ENCODE data around the gene MPHOSPH6. TPM values are rescaled to one million over a fixed set of nuclear protein-coding genes. Genes with fewer than 3 reads are reported as not detected.

Gene MPHOSPH6
- total RNA-seq, 6 experiments from 2014 or later = 5.0 to 22.1 (median 9.4) TPM

DNA sequence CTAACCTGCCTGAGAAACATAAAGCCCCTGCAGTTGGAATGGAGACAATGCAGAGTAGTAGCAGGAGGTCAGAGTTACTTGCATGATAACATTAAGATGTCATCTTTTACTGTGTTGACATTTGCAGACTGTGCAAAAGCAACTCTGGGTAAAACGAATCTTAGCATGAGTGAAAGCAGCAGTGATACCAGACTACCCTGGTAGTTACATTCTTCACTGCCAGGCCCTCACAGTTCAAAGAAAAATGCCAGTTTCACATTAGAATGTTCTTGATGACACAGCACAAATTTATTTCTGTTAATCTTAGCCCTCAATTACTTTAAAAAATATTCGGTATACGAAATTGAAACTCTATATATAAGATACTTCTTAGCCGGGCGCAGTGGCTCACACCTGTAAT, 12.2 kb downstream of the MPHOSPH6 start:
- no peak for TF ChIP-seq CTCF (IDR thresholded peaks at IDR 0.05)
- TF ChIP-seq POLR2A (IDR thresholded peaks at IDR 0.05) = no peak
- no peak overlapping the region for H3K27ac ChIP-seq
- no peak overlapping the region for H3K4me3 ChIP-seq
- H3K36me3 ChIP-seq = peaks cover 0 to 16% (median 5%) of the 10 kb centered on the region in 4 donors
- no peaks in the 10 kb centered on the region for H3K9me3 ChIP-seq
- intact Hi-C loops (cut with DNase I) = no loop called here
- DNase-seq (no peak), ATAC-seq (no peak)
- peaks cover 0 to 5% (median 0%) of the 10 kb centered on the region in 4 donors for H3K4me1 ChIP-seq
- 65% methylated on average over 5 of the region's 5 CpGs for WGBS (ENCODE audit: insufficient coverage, low coverage, low lambda C conversion rate, missing lambda C conversion rate)
- no peaks in the 10 kb centered on the region for H3K27me3 ChIP-seq

- no peak for DNase-seq
- Histone ChIP-seq H3K4me1 (peaks cover 0 to 5% (median 0%) of the 10 kb centered on the region in 4 donors), H3K9me3 (no peaks in the 10 kb centered on the region), H3K27ac (no peak overlapping the region), H3K4me3 (no peak overlapping the region), H3K27me3 (no peaks in the 10 kb centered on the region), H3K36me3 (peaks cover 0 to 12% (median 3%) of the 10 kb centered on the region in 4 donors)
- intact Hi-C loops (cut with DNase I) = no loop called here
- ATAC-seq = no peak
- TF ChIP-seq CTCF (IDR thresholded peaks at IDR 0.05) (no peak), POLR2A (IDR thresholded peaks at IDR 0.05) (no peak)
- WGBS (ENCODE audit: insufficient coverage, low coverage, low lambda C conversion rate, missing lambda C conversion rate) = 54% methylated on average over 2 of the region's 2 CpGs
These were observed 12.6 kb downstream of the MPHOSPH6 start for GRCh38 chr16:82157534-82157812.

DNA sequence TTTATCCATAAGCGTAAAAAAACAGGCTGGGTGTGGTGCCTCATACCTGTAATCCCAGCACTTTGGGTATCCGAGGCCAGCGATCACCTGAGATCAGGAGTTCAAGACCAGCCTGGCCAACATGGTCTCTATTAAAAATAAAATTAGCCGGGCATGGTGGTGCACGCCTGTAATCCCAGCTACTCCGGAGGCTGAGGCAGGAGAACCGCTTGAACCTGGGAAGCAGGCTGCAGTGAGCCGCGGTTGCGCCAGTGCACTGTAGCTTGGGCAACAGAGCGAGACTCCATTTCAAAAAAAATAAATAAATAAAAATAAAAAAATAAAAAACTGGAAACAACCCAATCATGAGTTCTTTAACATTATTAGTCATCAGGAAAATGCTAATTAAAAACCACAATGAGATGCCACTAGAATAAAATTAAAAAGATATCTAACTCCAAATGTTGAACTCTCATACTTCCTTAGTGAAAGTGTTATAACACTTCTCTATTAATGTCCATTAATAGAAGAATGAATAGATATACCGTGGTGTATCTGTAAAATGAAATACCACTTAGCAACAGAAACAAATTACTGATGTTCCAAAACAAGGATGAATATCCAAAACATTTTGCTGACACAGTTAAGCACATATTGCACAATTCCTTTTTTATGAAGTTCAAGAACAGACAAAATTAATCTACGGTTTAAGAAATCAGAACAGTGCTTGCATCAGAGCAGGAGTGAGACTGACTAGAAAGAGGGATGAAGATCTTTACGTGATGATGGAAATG, 13.1 kb downstream of the MPHOSPH6 start:
- Histone ChIP-seq H3K4me3 (no peak overlapping the region), H3K9me3 (no peaks in the 10 kb centered on the region), H3K27me3 (no peaks in the 10 kb centered on the region), H3K27ac (no peak overlapping the region), H3K36me3 (peaks cover 0 to 8% (median 1%) of the 10 kb centered on the region in 4 donors), H3K4me1 (peaks cover 0 to 5% (median 0%) of the 10 kb centered on the region in 4 donors)
- TF ChIP-seq CTCF (IDR thresholded peaks at IDR 0.05) = no peak
- TF ChIP-seq POLR2A (IDR thresholded peaks at IDR 0.05) = no peak
- WGBS (ENCODE audit: insufficient coverage, low coverage, low lambda C conversion rate, missing lambda C conversion rate) = 79% methylated on average over 14 of the region's 14 CpGs
- intact Hi-C loops (cut with DNase I) = no loop called here
- DNase-seq (no peak), ATAC-seq (peak in 1 of 4 donors; percentile 33)

GRCh38 chr16:82152641-82153112, 17.3 kb downstream of the MPHOSPH6 start:
- Histone ChIP-seq H3K36me3 (peaks cover 0 to 12% (median 3%) of the 10 kb centered on the region in 4 donors), H3K4me3 (no peak overlapping the region), H3K27ac (no peak overlapping the region), H3K4me1 (peaks cover 0 to 5% (median 0%) of the 10 kb centered on the region in 4 donors), H3K9me3 (no peaks in the 10 kb centered on the region), H3K27me3 (no peaks in the 10 kb centered on the region)
- no peak for DNase-seq
- TF ChIP-seq POLR2A (IDR thresholded peaks at IDR 0.05) (no peak), CTCF (IDR thresholded peaks at IDR 0.05) (no peak)
- WGBS (ENCODE audit: insufficient coverage, low coverage, low lambda C conversion rate, missing lambda C conversion rate) = 92% methylated on average over 8 of the region's 8 CpGs
- intact Hi-C loops (cut with DNase I) = no loop called here
- no peak for ATAC-seq
